Muscle layer of colon (tissue), 2 donors: ENCODE results near the gene DLGAP1.

ENCODE experiments used
- H3K27ac ChIP-seq: one replicate; pipeline ENCODE4 v1.7.0; 2013; ENCODE audit warnings: low read depth, mild to moderate bottlenecking, low read length, moderate library complexity
- H3K27me3 ChIP-seq, 2 donors: one replicate each; pipeline ENCODE4 v1.7.0; 2013; ENCODE audit warnings: low read length in 2 of 2, mild to moderate bottlenecking in 2 of 2; ENCODE audit not compliant: insufficient read depth in 2 of 2, control insufficient read depth in 1 of 2
- H3K36me3 ChIP-seq: one replicate; pipeline ENCODE4 v1.7.0; 2013; ENCODE audit warnings: mild to moderate bottlenecking, low read length; ENCODE audit not compliant: insufficient read depth
- H3K4me1 ChIP-seq: one replicate; pipeline ENCODE4 v1.7.0; 2013; ENCODE audit warnings: mild to moderate bottlenecking, low read length; ENCODE audit not compliant: insufficient read depth
- H3K4me3 ChIP-seq, 2 donors: one replicate each; pipeline ENCODE4 v1.7.0; 2013; ENCODE audit warnings: low read length in 2 of 2, low read depth in 1 of 2, mild to moderate bottlenecking in 1 of 2, moderate library complexity in 1 of 2
- H3K9ac ChIP-seq: one replicate; pipeline ENCODE4 v1.7.0; 2013; ENCODE audit warnings: low read length
- H3K9me3 ChIP-seq: one replicate; pipeline ENCODE4 v1.7.0; 2013; ENCODE audit warnings: mild to moderate bottlenecking, low read length
- donor health status: abdominal sarcoma.
- donor health status: Adenocarcinoma of cecum.

Gene DLGAP1

GRCh38 chr18:3495691-3496430, 959.2 kb downstream of the DLGAP1 start:
- no peaks in the 10 kb centered on the region for H3K36me3 ChIP-seq
- H3K9ac ChIP-seq = no peak overlapping the region
- H3K4me1 ChIP-seq = peaks cover 10% of the 10 kb centered on the region
- H3K4me3 ChIP-seq = no peak overlapping the region
- H3K27ac ChIP-seq = no peak overlapping the region
- no peaks in the 10 kb centered on the region for H3K9me3 ChIP-seq
- no peaks in the 10 kb centered on the region for H3K27me3 ChIP-seq

DNA sequence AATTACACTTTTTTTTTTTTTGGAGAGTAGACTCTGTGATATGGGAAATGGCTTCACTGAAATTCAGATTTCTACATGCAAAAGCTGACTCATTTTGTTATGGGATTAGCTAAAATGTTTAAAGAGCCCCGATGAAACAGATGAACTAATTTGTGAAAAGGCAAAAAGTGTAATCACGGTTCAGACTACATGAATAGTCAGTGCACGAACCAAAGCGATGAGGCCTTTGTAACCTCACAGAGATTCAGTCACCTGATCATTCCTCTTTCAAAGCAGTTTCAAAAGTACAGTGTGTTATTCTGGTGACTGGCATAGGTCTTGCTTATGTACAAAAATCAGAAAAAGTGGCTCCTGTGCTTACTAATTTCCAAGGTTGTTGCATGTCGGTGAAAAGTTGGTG, 960.5 kb downstream of the DLGAP1 start:
- H3K4me3 ChIP-seq = no peak overlapping the region
- no peaks in the 10 kb centered on the region for H3K27me3 ChIP-seq
- no peaks in the 10 kb centered on the region for H3K9me3 ChIP-seq

DNA sequence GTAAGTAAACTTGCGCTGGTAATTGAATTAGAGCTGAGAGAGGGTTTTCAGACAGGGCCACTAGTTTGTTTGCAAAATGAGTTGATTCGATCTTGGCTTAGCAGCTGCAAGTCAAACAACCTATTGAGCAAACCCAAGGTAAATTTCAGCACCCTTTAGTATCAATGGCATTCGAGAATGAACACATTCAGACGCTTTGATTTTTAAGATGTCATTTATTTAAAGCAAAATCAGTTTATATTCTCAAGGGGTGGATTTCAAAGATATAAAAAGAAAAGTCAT, 960.9 kb downstream of the DLGAP1 start:
- Histone ChIP-seq H3K9ac (no peak overlapping the region), H3K27ac (no peak overlapping the region), H3K27me3 (no peaks in the 10 kb centered on the region), H3K4me1 (peaks cover under 1% of the 10 kb centered on the region), H3K4me3 (no peak overlapping the region), H3K36me3 (no peaks in the 10 kb centered on the region), H3K9me3 (no peaks in the 10 kb centered on the region)

More for the DNA sequence above, 960.5 kb downstream of the DLGAP1 start:
- peaks cover 4% of the 10 kb centered on the region for H3K4me1 ChIP-seq
- H3K27ac ChIP-seq = no peak overlapping the region
- H3K36me3 ChIP-seq = no peaks in the 10 kb centered on the region
- H3K9ac ChIP-seq = no peak overlapping the region

DNA sequence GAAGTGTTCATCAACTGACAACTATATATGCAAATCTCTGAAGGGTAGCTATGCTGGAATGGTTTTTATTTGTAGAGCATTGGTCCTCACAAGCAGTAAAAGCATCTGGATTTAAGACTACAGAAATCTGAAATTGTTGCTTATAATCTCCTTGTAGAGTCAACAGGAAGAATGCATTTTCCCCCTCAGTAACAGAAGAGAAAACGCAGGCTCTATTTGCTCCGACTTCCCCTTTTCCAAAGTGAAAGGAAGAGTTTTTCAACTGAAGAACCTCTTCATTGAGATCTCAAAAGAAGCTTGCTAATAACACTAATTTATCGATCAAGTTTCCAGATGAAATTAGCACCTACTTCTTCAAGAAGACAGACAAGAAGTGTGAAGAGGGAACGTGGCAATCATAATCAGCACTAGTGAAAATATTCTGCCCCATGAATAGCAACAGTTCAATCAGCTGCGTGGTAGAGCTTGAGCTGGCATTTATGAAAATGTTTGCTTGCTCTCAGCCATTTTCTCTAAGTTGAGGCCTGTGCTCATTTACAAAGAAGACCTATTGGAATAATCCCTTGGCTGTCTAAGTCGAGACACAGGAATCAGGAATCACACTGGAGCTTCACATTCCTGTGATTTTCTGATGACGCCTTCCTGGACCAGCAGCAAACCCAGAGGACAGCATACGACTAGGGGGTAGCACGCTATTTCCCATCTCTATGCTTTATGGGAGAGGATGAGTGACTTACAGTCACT, 961.4 kb downstream of the DLGAP1 start:
- H3K4me3 ChIP-seq = no peak overlapping the region
- H3K27ac ChIP-seq = no peak overlapping the region
- no peaks in the 10 kb centered on the region for H3K36me3 ChIP-seq
- no peaks in the 10 kb centered on the region for H3K4me1 ChIP-seq
- H3K27me3 ChIP-seq = no peaks in the 10 kb centered on the region
- no peak overlapping the region for H3K9ac ChIP-seq
- no peaks in the 10 kb centered on the region for H3K9me3 ChIP-seq

GRCh38 chr18:3492721-3493120, 962.4 kb downstream of the DLGAP1 start:
- Histone ChIP-seq H3K27ac (no peak overlapping the region), H3K4me3 (no peak overlapping the region), H3K27me3 (no peaks in the 10 kb centered on the region), H3K9me3 (no peaks in the 10 kb centered on the region), H3K4me1 (no peaks in the 10 kb centered on the region), H3K36me3 (no peaks in the 10 kb centered on the region), H3K9ac (no peak overlapping the region)

- Histone ChIP-seq H3K27ac (no peak overlapping the region), H3K9me3 (no peaks in the 10 kb centered on the region), H3K36me3 (no peaks in the 10 kb centered on the region), H3K27me3 (no peaks in the 10 kb centered on the region), H3K4me3 (no peak overlapping the region), H3K4me1 (no peaks in the 10 kb centered on the region), H3K9ac (no peak overlapping the region)
Observed at GRCh38 chr18:3491981-3492555, 963.0 kb downstream of the DLGAP1 start.

DNA sequence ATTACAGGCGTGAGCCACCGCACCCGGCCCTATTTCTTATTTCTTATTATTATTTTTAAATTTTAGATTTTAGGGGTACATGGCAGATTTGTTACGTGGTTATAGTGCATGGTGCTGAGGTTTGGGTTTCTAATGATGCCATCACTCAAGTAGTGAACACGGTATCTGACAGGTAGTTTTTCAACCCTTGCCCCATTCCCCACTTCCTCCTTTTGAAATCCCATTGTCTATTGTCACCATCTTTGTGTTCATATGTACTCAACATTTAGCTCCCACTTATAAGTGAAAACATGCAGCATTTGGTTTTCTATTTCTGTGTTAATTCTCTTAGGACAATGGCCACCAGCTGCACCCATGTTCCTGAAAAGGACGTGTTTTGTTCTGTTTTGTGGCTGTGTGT, 965.6 kb downstream of the DLGAP1 start:
- Histone ChIP-seq H3K9ac (no peak overlapping the region), H3K27me3 (no peaks in the 10 kb centered on the region), H3K4me1 (no peaks in the 10 kb centered on the region), H3K9me3 (no peaks in the 10 kb centered on the region), H3K27ac (no peak overlapping the region), H3K4me3 (no peak overlapping the region), H3K36me3 (no peaks in the 10 kb centered on the region)

DNA sequence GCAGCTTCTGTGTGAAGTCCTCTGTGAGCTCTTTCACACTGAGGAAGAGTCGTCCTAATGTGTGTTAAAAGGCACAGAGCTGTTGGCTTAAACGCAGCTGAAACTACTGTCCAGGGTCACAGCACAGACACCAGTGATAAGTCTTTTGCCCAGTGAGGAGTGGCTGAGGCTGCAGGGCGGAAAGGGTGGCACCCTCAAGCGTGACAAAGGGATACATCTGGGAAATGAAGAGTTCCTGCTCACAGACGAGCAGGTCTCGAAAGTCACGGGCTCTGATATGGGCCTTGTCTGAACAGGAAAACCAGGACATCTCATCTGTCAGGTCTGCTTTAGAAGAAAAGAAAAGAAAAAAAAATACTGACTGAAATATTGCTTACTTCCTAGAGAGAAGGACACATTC, 968.6 kb downstream of the DLGAP1 start:
- Histone ChIP-seq H3K9me3 (no peaks in the 10 kb centered on the region), H3K27me3 (no peaks in the 10 kb centered on the region), H3K9ac (no peak overlapping the region), H3K36me3 (no peaks in the 10 kb centered on the region), H3K4me1 (no peaks in the 10 kb centered on the region), H3K27ac (no peak overlapping the region), H3K4me3 (no peak overlapping the region)

- H3K27me3 ChIP-seq = no peaks in the 10 kb centered on the region
- no peak overlapping the region for H3K9ac ChIP-seq
- no peaks in the 10 kb centered on the region for H3K9me3 ChIP-seq
- H3K4me1 ChIP-seq = no peaks in the 10 kb centered on the region
- H3K36me3 ChIP-seq = no peaks in the 10 kb centered on the region
- no peak overlapping the region for H3K4me3 ChIP-seq
- H3K27ac ChIP-seq = no peak overlapping the region
Observed at GRCh38 chr18:3485153-3486149, 969.7 kb downstream of the DLGAP1 start.

- H3K27ac ChIP-seq = no peak overlapping the region
- no peaks in the 10 kb centered on the region for H3K9me3 ChIP-seq
- H3K36me3 ChIP-seq = no peaks in the 10 kb centered on the region
- H3K4me3 ChIP-seq = no peak overlapping the region
- no peaks in the 10 kb centered on the region for H3K27me3 ChIP-seq
- no peaks in the 10 kb centered on the region for H3K4me1 ChIP-seq
- H3K9ac ChIP-seq = no peak overlapping the region
Observed at GRCh38 chr18:3482258-3482657, 972.8 kb downstream of the DLGAP1 start.

GRCh38 chr18:3481696-3482210, 973.4 kb downstream of the DLGAP1 start:
- Histone ChIP-seq H3K9ac (no peak overlapping the region), H3K9me3 (no peaks in the 10 kb centered on the region), H3K4me1 (no peaks in the 10 kb centered on the region), H3K27me3 (no peaks in the 10 kb centered on the region), H3K27ac (no peak overlapping the region), H3K36me3 (no peaks in the 10 kb centered on the region), H3K4me3 (no peak overlapping the region)
